Trophoblast cell (in vitro differentiated cells and primary cell): ENCODE measurements around the gene SPATS2.

ENCODE experiments used
- DNase-seq, 2 donors: peaks; one replicate each; pipeline ENCODE4 v3.0.0-alpha.2; 2016
- H2AFZ ChIP-seq: 2 replicates; pipeline ENCODE4 v1.6.1; 2013; ENCODE audit warnings: low read length, moderate library complexity, mild to moderate bottlenecking; ENCODE audit not compliant: insufficient read depth, poor library complexity
- H2AK5ac ChIP-seq: 2 replicates; pipeline ENCODE4 v1.6.1; 2013; ENCODE audit warnings: mild to moderate bottlenecking, low read length
- H2BK120ac ChIP-seq: 2 replicates; pipeline ENCODE4 v1.6.1; 2013; ENCODE audit warnings: low read length, mild to moderate bottlenecking, moderate library complexity; ENCODE audit not compliant: insufficient read depth, poor library complexity
- H2BK12ac ChIP-seq: 2 replicates; pipeline ENCODE4 v1.6.1; 2013; ENCODE audit warnings: mild to moderate bottlenecking, low read length, moderate library complexity
- H2BK5ac ChIP-seq: 2 replicates; pipeline ENCODE4 v1.6.1; 2013; ENCODE audit warnings: low read length, low read depth, moderate library complexity, mild to moderate bottlenecking; ENCODE audit not compliant: poor library complexity
- H3K14ac ChIP-seq: 2 replicates; pipeline ENCODE4 v1.6.1; 2013; ENCODE audit warnings: mild to moderate bottlenecking, low read length
- H3K18ac ChIP-seq: 2 replicates; pipeline ENCODE4 v1.6.1; 2013; ENCODE audit warnings: mild to moderate bottlenecking, low read length
- H3K23ac ChIP-seq: 2 replicates; pipeline ENCODE4 v1.6.1; 2013; ENCODE audit warnings: low read length
- H3K27ac ChIP-seq: 2 replicates; pipeline ENCODE4 v1.5.1; 2013; ENCODE audit warnings: low read depth, mild to moderate bottlenecking, inconsistent platforms, low read length, moderate library complexity
- H3K27me3 ChIP-seq: 2 replicates; pipeline ENCODE4 v1.6.1; 2013; ENCODE audit warnings: inconsistent platforms, mild to moderate bottlenecking, low read length, moderate library complexity; ENCODE audit not compliant: insufficient read depth
- H3K36me3 ChIP-seq, 2 experiments: 1 replicate in 1 of 2; 2 replicates in 1 of 2; pipeline ENCODE4 v1.6.1; 2013; ENCODE audit warnings: low read length in 2 of 2, mild to moderate bottlenecking in 2 of 2, moderate library complexity in 1 of 2; ENCODE audit not compliant: insufficient read depth in 2 of 2, control insufficient read depth in 1 of 2
- H3K4ac ChIP-seq: 2 replicates; pipeline ENCODE4 v1.6.1; 2013; ENCODE audit warnings: low read depth, mild to moderate bottlenecking, low read length, moderate library complexity
- H3K4me1 ChIP-seq, 2 experiments: 1 replicate in 1 of 2; 2 replicates in 1 of 2; pipeline ENCODE4 v1.6.1; 2013; ENCODE audit warnings: low read length in 2 of 2, mild to moderate bottlenecking in 2 of 2, moderate library complexity in 1 of 2; ENCODE audit not compliant: insufficient read depth in 2 of 2, control insufficient read depth in 1 of 2
- H3K4me2 ChIP-seq: 2 replicates; pipeline ENCODE4 v1.6.1; 2013; ENCODE audit warnings: inconsistent platforms, mild to moderate bottlenecking, low read length, moderate library complexity
- H3K4me3 ChIP-seq: 2 replicates; pipeline ENCODE4 v1.5.1; 2013; ENCODE audit warnings: mild to moderate bottlenecking, low read depth, low read length, inconsistent platforms
- H3K79me1 ChIP-seq: one replicate; pipeline ENCODE4 v1.6.1; 2013; ENCODE audit warnings: low read length
- H3K79me2 ChIP-seq: 2 replicates; pipeline ENCODE4 v1.6.1; 2013; ENCODE audit warnings: low read length, mild to moderate bottlenecking; ENCODE audit not compliant: control insufficient read depth, insufficient read depth, poor library complexity
- H3K9ac ChIP-seq: 2 replicates; pipeline ENCODE4 v1.6.1; 2013; ENCODE audit warnings: mild to moderate bottlenecking, low read length
- H3K9me3 ChIP-seq: 2 replicates; pipeline ENCODE4 v1.6.1; 2013; ENCODE audit warnings: low read depth, mild to moderate bottlenecking, control low read depth, inconsistent platforms, low read length; ENCODE audit not compliant: insufficient read depth
- H4K12ac ChIP-seq: 2 replicates; pipeline ENCODE4 v1.6.1; 2013; ENCODE audit warnings: low read depth, mild to moderate bottlenecking, low read length, moderate library complexity
- H4K8ac ChIP-seq: 2 replicates; pipeline ENCODE4 v1.6.1; 2013; ENCODE audit warnings: low read depth, mild to moderate bottlenecking, low read length, moderate library complexity
- H4K91ac ChIP-seq: one replicate; pipeline ENCODE4 v1.6.1; 2013; ENCODE audit warnings: low read depth, mild to moderate bottlenecking, low read length, moderate library complexity
- WGBS: extraction: QIAGEN DNeasy Blood & Tissue Kit; methylation state at CpG from one replicate; pipeline ENCODE4 v1.1.7; 2013; ENCODE audit warnings: missing lambda C conversion rate; ENCODE audit not compliant: insufficient read length, insufficient coverage; ENCODE audit errors: extremely low coverage; 5-methylcytosine and 5-hydroxymethylcytosine counted together

Gene SPATS2

GRCh38 chr12:49328816-49329215 is 38.4 kb upstream of the SPATS2 start:
- no peak overlapping the region for H2BK12ac ChIP-seq
- no peak overlapping the region for H2AK5ac ChIP-seq
- H2BK120ac ChIP-seq, result no peak overlapping the region
- no peak overlapping the region for H2AFZ ChIP-seq
- H3K79me1 ChIP-seq, result no peaks in the 10 kb centered on the region
- H3K4me3 ChIP-seq, result no peak overlapping the region
- no peak overlapping the region for H3K4ac ChIP-seq
- H4K12ac ChIP-seq, result no peak overlapping the region
- no peak overlapping the region for H3K23ac ChIP-seq
- H3K27me3 ChIP-seq, result no peaks in the 10 kb centered on the region
- no peaks in the 10 kb centered on the region for H3K79me2 ChIP-seq
- H3K4me1 ChIP-seq, result peaks cover 3% of the 10 kb centered on the region in 2 experiments
- no peak overlapping the region for H3K9ac ChIP-seq
- no peak overlapping the region for H3K18ac ChIP-seq
- H4K8ac ChIP-seq, result no peak overlapping the region
- no peak overlapping the region for H3K4me2 ChIP-seq
- H4K91ac ChIP-seq, result no peak overlapping the region
- H3K14ac ChIP-seq, result no peak overlapping the region
- H3K36me3 ChIP-seq, result peaks cover 44% of the 10 kb centered on the region in 2 experiments
- no CpG with 5 or more reads among the region's 12 CpGs for WGBS
- DNase-seq, result no peak
- H2BK5ac ChIP-seq, result no peak overlapping the region
- peaks cover 4% of the 10 kb centered on the region for H3K9me3 ChIP-seq
- no peak overlapping the region for H3K27ac ChIP-seq

- no peak overlapping the region for H4K12ac ChIP-seq
Measured at GRCh38 chr12:49330032-49330619, 37.1 kb upstream of the SPATS2 start.

GRCh38 chr12:49330631-49331379 is 36.5 kb upstream of the SPATS2 start:
- Histone ChIP-seq H3K27me3 (peaks cover 15% of the 10 kb centered on the region), H3K18ac (no peak overlapping the region), H2BK12ac (no peak overlapping the region), H3K79me2 (no peaks in the 10 kb centered on the region), H3K4me2 (no peak overlapping the region), H3K9ac (no peak overlapping the region), H3K27ac (no peak overlapping the region), H4K8ac (no peak overlapping the region), H3K23ac (no peak overlapping the region), H3K9me3 (peaks cover 7% of the 10 kb centered on the region), H3K14ac (no peak overlapping the region), H3K4ac (no peak overlapping the region), H3K4me1 (no peaks in the 10 kb centered on the region), H2AK5ac (no peak overlapping the region), H2BK5ac (no peak overlapping the region), H2AFZ (no peak overlapping the region), H3K79me1 (no peaks in the 10 kb centered on the region), H4K91ac (no peak overlapping the region), H3K36me3 (peaks cover 38 to 39% of the 10 kb centered on the region in 2 experiments), H4K12ac (no peak overlapping the region), H3K4me3 (no peak overlapping the region), H2BK120ac (no peak overlapping the region)
- no peak for DNase-seq
- WGBS, result no CpG with 5 or more reads among the region's 14 CpGs

More at GRCh38 chr12:49330032-49330619, 37.1 kb upstream of the SPATS2 start:
- Histone ChIP-seq H4K8ac (no peak overlapping the region), H3K23ac (no peak overlapping the region), H3K4me3 (no peak overlapping the region), H3K9me3 (peaks cover 4% of the 10 kb centered on the region), H4K91ac (no peak overlapping the region), H3K79me1 (no peaks in the 10 kb centered on the region), H2AFZ (no peak overlapping the region), H3K9ac (no peak overlapping the region), H3K36me3 (peaks cover 44% of the 10 kb centered on the region in 2 experiments), H3K4me1 (no peaks in the 10 kb centered on the region), H3K4me2 (no peak overlapping the region), H3K27ac (no peak overlapping the region), H2BK120ac (no peak overlapping the region), H3K14ac (no peak overlapping the region), H2BK12ac (no peak overlapping the region), H3K18ac (no peak overlapping the region), H2BK5ac (no peak overlapping the region), H3K4ac (no peak overlapping the region), H3K27me3 (peaks cover 8% of the 10 kb centered on the region), H3K79me2 (no peaks in the 10 kb centered on the region), H2AK5ac (no peak overlapping the region)
- DNase-seq, result no peak
- WGBS, result no CpG with 5 or more reads among the region's 7 CpGs

GRCh38 chr12:49331380-49332222 is 35.7 kb upstream of the SPATS2 start:
- Histone ChIP-seq H3K9ac (no peak overlapping the region), H3K14ac (no peak overlapping the region), H3K27me3 (peaks cover 23% of the 10 kb centered on the region), H2AK5ac (no peak overlapping the region), H3K18ac (no peak overlapping the region), H4K91ac (no peak overlapping the region), H3K4me2 (no peak overlapping the region), H2BK120ac (no peak overlapping the region), H2BK12ac (no peak overlapping the region), H3K79me2 (no peaks in the 10 kb centered on the region), H3K23ac (no peak overlapping the region), H3K79me1 (no peaks in the 10 kb centered on the region), H2AFZ (no peak overlapping the region), H3K9me3 (peaks cover 10% of the 10 kb centered on the region), H4K12ac (no peak overlapping the region), H3K4me3 (no peak overlapping the region), H3K36me3 (peaks cover 33% of the 10 kb centered on the region in 2 experiments), H3K27ac (no peak overlapping the region), H3K4me1 (peaks cover 0 to 2% of the 10 kb centered on the region in 2 experiments), H3K4ac (no peak overlapping the region), H4K8ac (no peak overlapping the region), H2BK5ac (no peak overlapping the region)
- peak; percentile 68 to 81 for DNase-seq
- WGBS, result no CpG with 5 or more reads among the region's 11 CpGs
